Keratinocyte (primary cell): ENCODE measurements around the gene SLC12A6. TPM values are rescaled to one million over a fixed set of nuclear protein-coding genes. Genes with fewer than 3 reads are reported as not detected.

Experiments used
- DNase-seq: peaks from one replicate; pipeline ENCODE4 v3.0.0-alpha.2; 2011; ENCODE audit warnings: low read depth, missing footprints, low spot score
- FAIRE-seq: peaks from 2 replicates; lab custom pipeline; 2011; peaks lifted over from hg19 to GRCh38; lab: Jason Lieb, UNC
- H2AFZ ChIP-seq: 2 replicates; pipeline ENCODE4 v1.6.0; 2012; ENCODE audit warnings: low read length, control low read depth, inconsistent platforms; ENCODE audit not compliant: control insufficient read depth
- H3K27ac ChIP-seq: 2 replicates; pipeline ENCODE4 v1.5.1; 2011; ENCODE audit warnings: low read length; ENCODE audit not compliant: control insufficient read depth, insufficient read depth
- H3K27me3 ChIP-seq: 3 replicates; pipeline ENCODE4 v1.6.0; 2011; ENCODE audit warnings: low read length; ENCODE audit not compliant: control insufficient read depth, insufficient read depth; ENCODE audit errors: extremely low read depth
- H3K36me3 ChIP-seq, 2 experiments: 2 replicates in 1 of 2; 3 replicates in 1 of 2; pipeline ENCODE4 v1.5.1; 2011; ENCODE audit warnings: low read length in 2 of 2, mild to moderate bottlenecking in 1 of 2; ENCODE audit not compliant: control insufficient read depth in 2 of 2, insufficient read depth in 2 of 2; ENCODE audit errors: extremely low read depth in 1 of 2
- H3K4me1 ChIP-seq: 3 replicates; pipeline ENCODE4 v1.5.1; 2011; ENCODE audit warnings: low read length; ENCODE audit not compliant: control insufficient read depth, insufficient read depth; ENCODE audit errors: extremely low read depth
- H3K4me2 ChIP-seq: 3 replicates; pipeline ENCODE4 v1.6.0; 2011; ENCODE audit warnings: low read depth, low read length; ENCODE audit not compliant: control insufficient read depth, insufficient read depth; ENCODE audit errors: extremely low read depth
- H3K4me3 ChIP-seq, 3 experiments: fragments of 200-600 bp in 1 of 3; sonication (generic) in 1 of 3; 2 replicates in 2 of 3; 3 replicates in 1 of 3; pipeline ENCODE4 v1.5.1; 2011 to 2016; ENCODE audit warnings: low read length in 3 of 3, mild to moderate bottlenecking in 3 of 3, control low read depth in 2 of 3, inconsistent platforms in 1 of 3, low read depth in 1 of 3, mixed read lengths in 1 of 3, mixed run types in 1 of 3, moderate library complexity in 1 of 3; ENCODE audit not compliant: control insufficient read depth in 2 of 3, insufficient read depth in 2 of 3; ENCODE audit errors: extremely low read depth in 1 of 3
- H3K79me2 ChIP-seq: 2 replicates; pipeline ENCODE4 v1.6.0; 2012; ENCODE audit warnings: low read length; ENCODE audit not compliant: control insufficient read depth, insufficient read depth
- H3K9ac ChIP-seq: 3 replicates; pipeline ENCODE4 v1.6.0; 2011; ENCODE audit warnings: low read length; ENCODE audit not compliant: control insufficient read depth, insufficient read depth; ENCODE audit errors: extremely low read depth
- H3K9me1 ChIP-seq: 3 replicates; pipeline ENCODE4 v1.6.0; 2011; ENCODE audit warnings: low read length; ENCODE audit not compliant: control insufficient read depth, insufficient read depth; ENCODE audit errors: extremely low read depth
- H3K9me3 ChIP-seq: 2 replicates; pipeline ENCODE4 v1.5.1; 2012; ENCODE audit warnings: low read depth, low read length; ENCODE audit not compliant: control insufficient read depth
- H4K20me1 ChIP-seq: 3 replicates; pipeline ENCODE4 v1.6.0; 2011; ENCODE audit warnings: low read length; ENCODE audit not compliant: control insufficient read depth, insufficient read depth; ENCODE audit errors: extremely low read depth
- EZH2 ChIP-seq: IDR thresholded peaks from one replicate; pipeline ENCODE4 v1.6.1; 2012; ENCODE audit warnings: inconsistent platforms, mild to moderate bottlenecking, low read length, moderate library complexity
- dilution Hi-C: fragments of 300-500 bp; cut with MboI; formaldehyde crosslinking; loops from one replicate; pipeline ENCODE4 v1.7.0; 2020; ENCODE audit warnings: low sequenced_read_pairs; ENCODE audit not compliant: extremely low pct_ligation_motif_present
- polyA plus RNA-seq, 5 experiments: library from polyadenylated mRNA; depleted of rRNA in 3 of 5; stranded (reverse) in 3 of 5; stranded (forward) in 1 of 5; unstranded in 1 of 5; fragments of >200 nt; gene quantifications; 1 replicate in 1 of 5; 2 replicates in 3 of 5; 3 replicates in 1 of 5; pipeline versions ENCODE4 v1.2.1 to v1.2.3, GENCODE V29; 2011 to 2012; ENCODE audit warnings: missing spikeins in 2 of 5, low read depth in 1 of 5, low replicate concordance in 1 of 5
- TF ChIP-seq, protein P1 (sequence below), 3 experiments: IDR thresholded peaks in 1 of 3; conservative IDR thresholded peaks in 1 of 3; optimal IDR thresholded peaks in 1 of 3; 2 replicates in 2 of 3; 3 replicates in 1 of 3; pipeline versions ENCODE3 to v1.5.1; 2011; ENCODE audit warnings: low read length in 3 of 3, mild to moderate bottlenecking in 3 of 3, moderate library complexity in 2 of 3, control low read depth in 1 of 3, inconsistent platforms in 1 of 3; ENCODE audit not compliant: insufficient read depth in 2 of 3; ENCODE audit errors: extremely low read depth in 1 of 3

SLC12A6 gene
- polyA plus RNA-seq, 1 donor (not counting 4 experiments of a cell fraction or from before 2014, with no cell fraction given), result 24.3 TPM

DNA sequence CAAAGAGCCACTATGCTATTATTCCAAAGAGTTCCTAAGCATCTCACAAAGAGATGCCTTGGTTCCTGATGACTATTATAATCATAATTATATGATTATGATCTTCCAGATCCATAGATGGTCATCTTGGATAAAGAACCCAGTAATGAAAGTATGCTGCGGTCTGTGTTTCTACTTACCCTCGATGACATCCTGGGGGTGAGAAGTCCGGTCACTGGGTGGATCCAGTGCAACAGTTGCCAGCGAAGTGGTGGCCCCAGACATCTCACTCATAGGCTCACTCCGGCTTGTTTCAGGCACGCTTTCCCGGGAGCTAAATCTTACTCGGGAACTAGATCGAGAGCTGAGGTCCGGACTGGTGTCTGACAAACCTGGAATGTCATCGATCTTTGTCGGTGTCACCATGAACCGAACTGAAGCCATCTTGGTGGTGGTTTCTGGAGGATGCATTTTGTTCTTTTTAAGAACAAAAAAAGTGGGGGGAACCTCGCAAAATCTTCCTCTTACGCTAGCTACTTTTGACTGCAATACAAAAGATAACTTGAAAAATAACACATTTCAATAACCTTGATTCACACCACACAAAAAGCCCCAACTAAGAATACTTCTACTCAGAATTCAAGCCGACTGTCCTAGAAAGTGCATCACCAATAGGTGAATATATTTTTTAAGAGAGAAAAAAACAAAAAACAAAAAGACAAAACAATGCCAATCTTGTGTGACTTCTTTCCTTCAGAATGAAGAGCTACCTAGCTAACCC, 1.2 kb downstream of the SLC12A6 start:
- H4K20me1 ChIP-seq, result no peaks in the 10 kb centered on the region
- no peak overlapping the region for H2AFZ ChIP-seq
- H3K27me3 ChIP-seq, result no peaks in the 10 kb centered on the region
- no peak for TF ChIP-seq EZH2
- TF ChIP-seq, protein P1, sequence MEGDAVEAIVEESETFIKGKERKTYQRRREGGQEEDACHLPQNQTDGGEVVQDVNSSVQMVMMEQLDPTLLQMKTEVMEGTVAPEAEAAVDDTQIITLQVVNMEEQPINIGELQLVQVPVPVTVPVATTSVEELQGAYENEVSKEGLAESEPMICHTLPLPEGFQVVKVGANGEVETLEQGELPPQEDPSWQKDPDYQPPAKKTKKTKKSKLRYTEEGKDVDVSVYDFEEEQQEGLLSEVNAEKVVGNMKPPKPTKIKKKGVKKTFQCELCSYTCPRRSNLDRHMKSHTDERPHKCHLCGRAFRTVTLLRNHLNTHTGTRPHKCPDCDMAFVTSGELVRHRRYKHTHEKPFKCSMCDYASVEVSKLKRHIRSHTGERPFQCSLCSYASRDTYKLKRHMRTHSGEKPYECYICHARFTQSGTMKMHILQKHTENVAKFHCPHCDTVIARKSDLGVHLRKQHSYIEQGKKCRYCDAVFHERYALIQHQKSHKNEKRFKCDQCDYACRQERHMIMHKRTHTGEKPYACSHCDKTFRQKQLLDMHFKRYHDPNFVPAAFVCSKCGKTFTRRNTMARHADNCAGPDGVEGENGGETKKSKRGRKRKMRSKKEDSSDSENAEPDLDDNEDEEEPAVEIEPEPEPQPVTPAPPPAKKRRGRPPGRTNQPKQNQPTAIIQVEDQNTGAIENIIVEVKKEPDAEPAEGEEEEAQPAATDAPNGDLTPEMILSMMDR (optimal IDR thresholded peaks at IDR 0.05 in 1 of 3, IDR thresholded peaks at IDR 0.05 in 1 of 3, conservative IDR thresholded peaks at IDR 0.05 in 1 of 3; ENCODE audit: extremely low read depth in 1 of 3, insufficient read depth in 2 of 3, low read length in 3 of 3), result no peak
- peaks cover 10% of the 10 kb centered on the region for H3K79me2 ChIP-seq
- peaks cover 6% of the 10 kb centered on the region for H3K4me1 ChIP-seq
- DNase-seq (no peak), FAIRE-seq (no peak)
- no peaks in the 10 kb centered on the region for H3K9me1 ChIP-seq
- H3K9ac ChIP-seq, result peak overlapping the region; percentile 78
- H3K36me3 ChIP-seq, result peaks cover 1% of the 10 kb centered on the region in 2 experiments
- H3K27ac ChIP-seq, result no peak overlapping the region
- dilution Hi-C loops, result no loop called here
- H3K4me3 ChIP-seq, result peak overlapping the region in 1 of 3 experiments; percentile 73
- no peaks in the 10 kb centered on the region for H3K9me3 ChIP-seq
- H3K4me2 ChIP-seq, result peak overlapping the region; percentile 82

DNA sequence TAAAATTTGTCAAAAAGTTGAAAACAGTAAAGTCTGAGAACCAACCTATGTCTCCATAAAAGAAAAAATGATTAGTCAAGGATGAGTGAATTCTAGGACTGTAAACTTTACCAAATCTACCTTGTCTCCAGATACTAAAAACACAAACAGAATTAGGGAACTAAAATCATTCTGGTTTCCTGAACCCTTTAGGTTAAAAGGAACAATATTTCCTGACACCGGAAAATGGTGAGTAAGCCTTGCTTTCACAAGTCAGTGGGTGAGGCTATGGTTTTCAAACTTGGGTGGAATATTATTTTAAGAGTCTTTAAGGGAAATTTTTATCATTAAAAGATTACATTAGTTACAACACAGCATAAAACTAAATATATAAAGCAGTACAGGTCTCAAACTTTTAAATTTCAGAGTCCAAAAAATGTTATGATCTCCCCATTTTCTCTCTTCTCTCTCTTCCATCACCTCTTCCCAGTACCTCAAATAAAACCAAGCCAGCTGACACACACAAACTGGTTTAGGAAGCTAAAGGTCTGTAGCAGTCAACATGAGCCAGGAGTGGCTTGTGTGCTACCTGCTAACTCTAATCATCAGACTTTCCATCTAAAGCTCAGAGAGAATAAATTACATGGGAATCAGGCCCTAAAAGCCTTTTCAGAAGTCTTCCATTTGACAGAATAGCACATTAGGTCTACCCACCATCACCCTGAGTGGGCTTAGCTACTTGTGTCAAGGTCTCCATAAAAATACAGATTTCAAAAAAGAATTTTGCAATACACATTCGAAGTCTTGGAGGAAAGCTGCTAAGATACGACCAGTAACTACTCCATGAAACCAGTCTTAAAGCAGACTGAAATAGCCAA, 2.2 kb downstream of the SLC12A6 start:
- no peak overlapping the region for H3K4me2 ChIP-seq
- TF ChIP-seq EZH2, result no peak
- TF ChIP-seq, protein P1 (optimal IDR thresholded peaks at IDR 0.05 in 1 of 3, IDR thresholded peaks at IDR 0.05 in 1 of 3, conservative IDR thresholded peaks at IDR 0.05 in 1 of 3; ENCODE audit: extremely low read depth in 1 of 3, insufficient read depth in 2 of 3, low read length in 3 of 3), result no peak
- H3K4me1 ChIP-seq, result peaks cover 6% of the 10 kb centered on the region
- H3K9me1 ChIP-seq, result no peaks in the 10 kb centered on the region
- H4K20me1 ChIP-seq, result no peaks in the 10 kb centered on the region
- no peaks in the 10 kb centered on the region for H3K9me3 ChIP-seq
- H3K36me3 ChIP-seq, result peaks cover 0 to 1% of the 10 kb centered on the region in 2 experiments
- H3K27me3 ChIP-seq, result no peaks in the 10 kb centered on the region
- H3K9ac ChIP-seq, result no peak overlapping the region
- DNase-seq (no peak), FAIRE-seq (no peak)
- peaks cover 5% of the 10 kb centered on the region for H3K79me2 ChIP-seq
- H3K27ac ChIP-seq, result no peak overlapping the region
- no peak overlapping the region for H3K4me3 ChIP-seq
- H2AFZ ChIP-seq, result no peak overlapping the region
- dilution Hi-C loops, result no loop called here
